UCSD-AML1 (cell line): ENCODE measurements around the gene MID2.
"Not testable (repeated sequence)": the region's sequence is repeated elsewhere in the genome, so short reads cannot be mapped to it uniquely, and the experiment has no call there.

ENCODE experiments used
- DNase-seq: peaks from one replicate; lab custom pipeline; 2025; ENCODE audit not compliant: unreplicated experiment; lab: John Stamatoyannopoulos, UW

MID2 gene

GRCh38 chrX:107842715-107843400 lies 17.2 kb downstream of the MID2 start:
- no peak for DNase-seq

- DNase-seq, result no peak
Observed at GRCh38 chrX:107845625-107846024, 20.0 kb downstream of the MID2 start.

- DNase-seq, result no peak
Observed at GRCh38 chrX:107848591-107848990, 22.9 kb downstream of the MID2 start.

GRCh38 chrX:107849747-107850421 lies 24.2 kb downstream of the MID2 start:
- no peak for DNase-seq

GRCh38 chrX:107850422-107850765 lies 24.7 kb downstream of the MID2 start:
- no peak for DNase-seq

- DNase-seq, result no peak
Observed at GRCh38 chrX:107851215-107851614, 25.5 kb downstream of the MID2 start.

- DNase-seq, result not testable (repeated sequence)
Observed at GRCh38 chrX:107851665-107852064, 26.0 kb downstream of the MID2 start.

- DNase-seq, result no peak
Observed at GRCh38 chrX:107856289-107856688, 30.6 kb downstream of the MID2 start.

- DNase-seq, result not testable (repeated sequence)
Observed at GRCh38 chrX:107857041-107857440, 31.4 kb downstream of the MID2 start.

- no peak for DNase-seq
Observed at GRCh38 chrX:107857837-107858236, 32.2 kb downstream of the MID2 start.

GRCh38 chrX:107861056-107861455 lies 35.4 kb downstream of the MID2 start:
- DNase-seq, result no peak

- DNase-seq, result no peak
Observed at GRCh38 chrX:107871136-107871535, 45.5 kb downstream of the MID2 start.

GRCh38 chrX:107878106-107878505 lies 52.4 kb downstream of the MID2 start:
- DNase-seq, result no peak

GRCh38 chrX:107880054-107880610 lies 54.5 kb downstream of the MID2 start:
- no peak for DNase-seq

- DNase-seq, result no peak
Observed at GRCh38 chrX:107894038-107894437, 68.4 kb downstream of the MID2 start.

- DNase-seq, result no peak
Observed at GRCh38 chrX:107902721-107903120, 77.1 kb downstream of the MID2 start.

GRCh38 chrX:107905366-107905765 lies 79.7 kb downstream of the MID2 start:
- no peak for DNase-seq

- DNase-seq, result no peak
Observed at GRCh38 chrX:107924136-107924746, 98.6 kb downstream of the MID2 start.

- no peak for DNase-seq
Observed at GRCh38 chrX:107934262-107934661, 108.6 kb downstream of the MID2 start.

GRCh38 chrX:107935200-107935599 lies 109.5 kb downstream of the MID2 start:
- DNase-seq, result no peak

GRCh38 chrX:107935664-107936433 lies 110.2 kb downstream of the MID2 start:
- no peak for DNase-seq

GRCh38 chrX:107936434-107936730 lies 110.7 kb downstream of the MID2 start:
- no peak for DNase-seq
